ENCODE measurements around the gene TEX52.

GRCh38 chr12:2857021-2857431 is at the start of gene TEX52:
- TF ChIP-seq CTCF (IDR thresholded peaks at IDR 0.05; ENCODE audit: borderline replicate concordance, extremely low read depth, low read length, poor library complexity, severe bottlenecking): no peak
- no peak for TF ChIP-seq EZH2 (IDR thresholded peaks at IDR 0.05; ENCODE audit: borderline replicate concordance, low read depth, low read length, severe bottlenecking)

Data from DND-41 (cell line).